Measurements from ENCODE around the gene ATXN1.

Gene ATXN1

DNA sequence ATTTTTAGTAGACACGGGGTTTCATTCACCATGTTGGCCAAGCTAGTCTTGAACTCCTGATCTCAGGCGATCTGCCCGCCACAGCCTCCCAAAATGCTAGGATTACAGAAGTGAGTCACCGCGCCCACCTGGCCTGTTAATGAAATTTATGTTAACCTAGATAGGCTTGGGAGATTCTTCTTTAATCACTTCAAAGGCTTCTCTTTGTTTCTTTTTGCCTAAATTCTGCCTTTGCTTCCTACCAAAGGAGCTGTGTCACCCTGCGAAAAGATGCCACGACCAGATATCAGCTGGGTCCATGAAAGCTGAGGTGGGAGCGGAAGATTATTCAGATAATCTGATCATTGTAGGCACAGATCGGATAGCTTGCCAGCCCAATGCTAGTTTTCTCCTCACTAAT, 447.5 kb downstream of the ATXN1 start:
- Histone ChIP-seq H4K8ac (ENCODE audit: low read length) (no peak overlapping the region), H2BK12ac (ENCODE audit: low read length in 2 of 2) (no peak overlapping the region), H3K4me3 (ENCODE audit: insufficient read depth in 1 of 2, low read depth in 1 of 2, low read length in 2 of 2) (no peak overlapping the region), H3K9ac (ENCODE audit: low read length) (no peak overlapping the region), H3K4me2 (ENCODE audit: low read length, poor library complexity, severe bottlenecking) (no peak overlapping the region), H3K27ac (ENCODE audit: low read length, poor library complexity, severe bottlenecking) (no peak overlapping the region), H2BK5ac (ENCODE audit: low read depth, low read length, poor library complexity, severe bottlenecking) (no peak overlapping the region), H3K9me3 (ENCODE audit: control insufficient read depth, low read length) (no peaks in the 10 kb centered on the region), H3K18ac (ENCODE audit: low read depth in 1 of 2, low read length in 2 of 2) (no peak overlapping the region), H3K23ac (ENCODE audit: low read length in 2 of 2) (no peak overlapping the region), H3K79me1 (replicated peaks; ENCODE audit: low read length, poor library complexity, severe bottlenecking) (peaks cover 3% of the 10 kb centered on the region), H3K4me1 (ENCODE audit: control insufficient read depth, insufficient read depth, low read depth, low read length) (peaks cover 8% of the 10 kb centered on the region), H4K91ac (ENCODE audit: low read length) (no peak overlapping the region), H2AK5ac (ENCODE audit: low read length, severe bottlenecking) (no peak overlapping the region), H2BK120ac (ENCODE audit: low read depth, low read length) (no peak overlapping the region), H2AFZ (ENCODE audit: low read depth, low read length) (no peak overlapping the region), H3K27me3 (ENCODE audit: control insufficient read depth in 1 of 2, insufficient read depth in 1 of 2, low read length in 2 of 2) (no peaks in the 10 kb centered on the region), H3K36me3 (ENCODE audit: control insufficient read depth in 1 of 2, insufficient read depth in 2 of 2, low read depth in 1 of 2, low read length in 2 of 2) (no peaks in the 10 kb centered on the region), H3K4ac (ENCODE audit: low read depth in 1 of 2, low read length in 2 of 2) (no peak overlapping the region), H2BK15ac (ENCODE audit: low read depth, poor library complexity, severe bottlenecking) (no peak overlapping the region), H3K14ac (ENCODE audit: low read length in 2 of 2) (no peak overlapping the region)
- WGBS = 78% methylated on average over 6 of the region's 9 CpGs
- DNase-seq = no peak

DNA sequence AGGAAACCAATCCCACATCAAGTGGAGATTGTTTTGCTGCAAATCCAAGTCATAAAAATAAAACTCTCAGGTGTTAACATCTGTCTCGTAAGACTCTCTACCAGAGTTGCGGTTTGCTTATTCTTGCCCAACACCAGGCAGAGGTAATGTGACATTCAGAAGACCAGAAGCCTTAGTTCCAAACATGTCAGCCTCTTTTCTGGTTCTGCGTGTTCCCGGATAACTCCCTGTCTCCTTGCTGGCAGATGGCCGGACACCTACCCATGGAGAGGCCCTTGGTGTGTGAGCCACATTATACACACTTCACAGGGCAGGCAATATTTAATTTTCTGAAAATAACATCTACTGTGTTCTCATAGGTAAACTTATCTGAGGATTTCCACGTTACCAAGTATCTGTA, 449.5 kb downstream of the ATXN1 start:
- WGBS = 98% methylated on average over 5 of the region's 6 CpGs

DNA sequence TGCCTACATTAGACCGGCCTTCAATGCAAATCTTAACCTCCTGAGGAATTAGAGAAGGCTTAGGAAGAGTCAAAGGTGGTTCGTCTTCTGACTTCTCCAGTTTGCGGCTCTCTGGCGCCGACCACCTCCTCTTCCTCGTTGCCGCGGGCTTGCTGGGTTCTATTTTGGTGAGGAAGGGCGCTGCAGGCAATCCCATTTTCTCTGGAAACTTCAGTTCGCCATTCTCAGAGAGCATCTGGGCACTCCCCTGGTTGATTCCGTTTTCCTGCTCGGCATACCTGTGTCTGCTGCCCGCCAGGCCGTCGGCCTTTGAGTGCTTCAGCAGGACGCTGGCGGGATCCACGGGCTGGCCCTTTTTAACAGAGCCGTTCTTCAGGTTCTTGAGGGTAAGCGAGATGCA, 454.9 kb downstream of the ATXN1 start:
- Histone ChIP-seq H2AK5ac (ENCODE audit: low read length, severe bottlenecking) (no peak overlapping the region), H3K14ac (ENCODE audit: low read length in 2 of 2) (no peak overlapping the region), H3K36me3 (ENCODE audit: control insufficient read depth in 1 of 2, insufficient read depth in 2 of 2, low read depth in 1 of 2, low read length in 2 of 2) (peaks cover 16 to 46% of the 10 kb centered on the region in 2 experiments), H4K91ac (ENCODE audit: low read length) (no peak overlapping the region), H3K4me3 (ENCODE audit: insufficient read depth in 1 of 2, low read depth in 1 of 2, low read length in 2 of 2) (no peak overlapping the region), H3K27me3 (ENCODE audit: control insufficient read depth in 1 of 2, insufficient read depth in 1 of 2, low read length in 2 of 2) (no peaks in the 10 kb centered on the region), H3K9ac (ENCODE audit: low read length) (no peak overlapping the region), H3K4me1 (ENCODE audit: control insufficient read depth, insufficient read depth, low read depth, low read length) (peaks cover 1% of the 10 kb centered on the region), H3K27ac (ENCODE audit: low read length, poor library complexity, severe bottlenecking) (no peak overlapping the region), H2BK120ac (ENCODE audit: low read depth, low read length) (no peak overlapping the region), H2BK15ac (ENCODE audit: low read depth, poor library complexity, severe bottlenecking) (no peak overlapping the region), H3K79me1 (replicated peaks; ENCODE audit: low read length, poor library complexity, severe bottlenecking) (no peaks in the 10 kb centered on the region), H2BK12ac (ENCODE audit: low read length in 2 of 2) (no peak overlapping the region), H3K4ac (ENCODE audit: low read depth in 1 of 2, low read length in 2 of 2) (no peak overlapping the region), H3K9me3 (ENCODE audit: control insufficient read depth, low read length) (no peaks in the 10 kb centered on the region), H4K8ac (ENCODE audit: low read length) (no peak overlapping the region), H2AFZ (ENCODE audit: low read depth, low read length) (no peak overlapping the region), H3K18ac (ENCODE audit: low read depth in 1 of 2, low read length in 2 of 2) (no peak overlapping the region), H3K4me2 (ENCODE audit: low read length, poor library complexity, severe bottlenecking) (no peak overlapping the region), H3K23ac (ENCODE audit: low read length in 2 of 2) (no peak overlapping the region), H2BK5ac (ENCODE audit: low read depth, low read length, poor library complexity, severe bottlenecking) (no peak overlapping the region)
- WGBS = 91% methylated on average over 20 of the region's 20 CpGs
- no peak for DNase-seq

More for the DNA sequence above, 449.5 kb downstream of the ATXN1 start:
- Histone ChIP-seq H4K8ac (ENCODE audit: low read length) (no peak overlapping the region), H2AFZ (ENCODE audit: low read depth, low read length) (no peak overlapping the region), H3K79me1 (replicated peaks; ENCODE audit: low read length, poor library complexity, severe bottlenecking) (peaks cover 3% of the 10 kb centered on the region), H3K4ac (ENCODE audit: low read depth in 1 of 2, low read length in 2 of 2) (no peak overlapping the region), H3K9ac (ENCODE audit: low read length) (no peak overlapping the region), H3K4me1 (ENCODE audit: control insufficient read depth, insufficient read depth, low read depth, low read length) (peaks cover 3% of the 10 kb centered on the region), H3K18ac (ENCODE audit: low read depth in 1 of 2, low read length in 2 of 2) (no peak overlapping the region), H3K4me3 (ENCODE audit: insufficient read depth in 1 of 2, low read depth in 1 of 2, low read length in 2 of 2) (no peak overlapping the region), H2BK120ac (ENCODE audit: low read depth, low read length) (no peak overlapping the region), H4K91ac (ENCODE audit: low read length) (no peak overlapping the region), H3K14ac (ENCODE audit: low read length in 2 of 2) (no peak overlapping the region), H3K9me3 (ENCODE audit: control insufficient read depth, low read length) (no peaks in the 10 kb centered on the region), H3K27me3 (ENCODE audit: control insufficient read depth in 1 of 2, insufficient read depth in 1 of 2, low read length in 2 of 2) (no peaks in the 10 kb centered on the region), H2AK5ac (ENCODE audit: low read length, severe bottlenecking) (no peak overlapping the region), H3K23ac (ENCODE audit: low read length in 2 of 2) (no peak overlapping the region), H3K36me3 (ENCODE audit: control insufficient read depth in 1 of 2, insufficient read depth in 2 of 2, low read depth in 1 of 2, low read length in 2 of 2) (peaks cover 0 to 4% of the 10 kb centered on the region in 2 experiments), H2BK5ac (ENCODE audit: low read depth, low read length, poor library complexity, severe bottlenecking) (no peak overlapping the region), H3K4me2 (ENCODE audit: low read length, poor library complexity, severe bottlenecking) (no peak overlapping the region), H2BK12ac (ENCODE audit: low read length in 2 of 2) (no peak overlapping the region), H2BK15ac (ENCODE audit: low read depth, poor library complexity, severe bottlenecking) (no peak overlapping the region), H3K27ac (ENCODE audit: low read length, poor library complexity, severe bottlenecking) (no peak overlapping the region)
- no peak for DNase-seq

DNA sequence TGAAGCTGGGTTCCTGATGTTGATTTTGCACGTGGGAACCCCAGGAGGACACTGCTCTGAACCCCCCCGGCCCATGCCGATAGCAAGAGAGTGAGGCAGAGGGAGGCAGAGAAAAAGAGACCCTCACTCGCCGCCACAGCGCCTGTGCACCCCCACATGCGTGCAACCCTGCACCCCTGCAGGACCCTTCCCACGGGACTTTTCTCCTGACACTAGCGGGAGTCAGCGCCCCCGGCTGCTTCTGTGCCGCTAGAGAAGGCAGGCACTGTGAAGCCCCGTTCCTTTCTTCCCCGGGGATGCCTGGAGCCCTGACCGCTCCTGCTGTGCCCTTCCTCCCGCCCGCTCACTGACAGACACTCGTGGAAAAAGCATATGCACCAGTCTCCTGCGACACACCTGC, 455.5 kb downstream of the ATXN1 start:
- Histone ChIP-seq H2BK5ac (ENCODE audit: low read depth, low read length, poor library complexity, severe bottlenecking) (no peak overlapping the region), H3K4me2 (ENCODE audit: low read length, poor library complexity, severe bottlenecking) (no peak overlapping the region), H3K4me1 (ENCODE audit: control insufficient read depth, insufficient read depth, low read depth, low read length) (peaks cover 1% of the 10 kb centered on the region), H4K91ac (ENCODE audit: low read length) (no peak overlapping the region), H3K36me3 (ENCODE audit: control insufficient read depth in 1 of 2, insufficient read depth in 2 of 2, low read depth in 1 of 2, low read length in 2 of 2) (peaks cover 16 to 51% of the 10 kb centered on the region in 2 experiments), H3K9ac (ENCODE audit: low read length) (no peak overlapping the region), H3K79me1 (replicated peaks; ENCODE audit: low read length, poor library complexity, severe bottlenecking) (no peaks in the 10 kb centered on the region), H2AFZ (ENCODE audit: low read depth, low read length) (no peak overlapping the region), H3K23ac (ENCODE audit: low read length in 2 of 2) (no peak overlapping the region), H3K27ac (ENCODE audit: low read length, poor library complexity, severe bottlenecking) (no peak overlapping the region), H2BK120ac (ENCODE audit: low read depth, low read length) (no peak overlapping the region), H2AK5ac (ENCODE audit: low read length, severe bottlenecking) (no peak overlapping the region), H3K14ac (ENCODE audit: low read length in 2 of 2) (no peak overlapping the region), H3K18ac (ENCODE audit: low read depth in 1 of 2, low read length in 2 of 2) (no peak overlapping the region), H4K8ac (ENCODE audit: low read length) (no peak overlapping the region), H2BK15ac (ENCODE audit: low read depth, poor library complexity, severe bottlenecking) (no peak overlapping the region), H2BK12ac (ENCODE audit: low read length in 2 of 2) (no peak overlapping the region), H3K4ac (ENCODE audit: low read depth in 1 of 2, low read length in 2 of 2) (no peak overlapping the region), H3K9me3 (ENCODE audit: control insufficient read depth, low read length) (no peaks in the 10 kb centered on the region), H3K27me3 (ENCODE audit: control insufficient read depth in 1 of 2, insufficient read depth in 1 of 2, low read length in 2 of 2) (no peaks in the 10 kb centered on the region), H3K4me3 (ENCODE audit: insufficient read depth in 1 of 2, low read depth in 1 of 2, low read length in 2 of 2) (no peak overlapping the region)
- WGBS = 91% methylated on average over 17 of the region's 19 CpGs
- no peak for DNase-seq
